KMS-11 (cell line): ENCODE results near the gene SMTN.

Experiments used
- H2AFZ ChIP-seq: fragments of 200-600 bp; sonication (generic); 2 replicates; pipeline ENCODE4 v1.6.1; 2016; ENCODE audit warnings: antibody characterized with exemption, mixed run types, low read depth
- H3K27ac ChIP-seq: fragments of 200-600 bp; sonication (generic); 2 replicates; pipeline ENCODE4 v1.6.1; 2016; ENCODE audit warnings: mild to moderate bottlenecking, mixed run types
- H3K27me3 ChIP-seq: fragments of 200-600 bp; sonication (generic); 2 replicates; pipeline ENCODE4 v1.6.1; 2017; ENCODE audit warnings: mild to moderate bottlenecking, low read depth, mixed run types, moderate library complexity; ENCODE audit not compliant: insufficient read depth
- H3K36me3 ChIP-seq: fragments of 200-600 bp; sonication (generic); 2 replicates; pipeline ENCODE4 v1.6.1; 2017; ENCODE audit warnings: mild to moderate bottlenecking, mixed run types; ENCODE audit not compliant: insufficient read depth
- H3K4me1 ChIP-seq: fragments of 200-600 bp; sonication (generic); 2 replicates; pipeline ENCODE4 v1.6.1; 2016; ENCODE audit warnings: mild to moderate bottlenecking, low read depth, mixed run types; ENCODE audit not compliant: poor library complexity, severe bottlenecking
- H3K4me2 ChIP-seq: fragments of 200-600 bp; sonication (generic); 2 replicates; pipeline ENCODE4 v1.7.0; 2016; ENCODE audit warnings: mild to moderate bottlenecking, mixed run types
- H3K4me3 ChIP-seq: fragments of 200-600 bp; sonication (generic); IDR thresholded peaks from 2 replicates; pipeline ENCODE4 v1.6.1; 2017; ENCODE audit warnings: low read depth, low read length, mixed read lengths; ENCODE audit not compliant: insufficient read depth
- H3K79me2 ChIP-seq: fragments of 200-600 bp; sonication (generic); 2 replicates; pipeline ENCODE4 v1.6.1; 2016; ENCODE audit warnings: low read depth, mixed run types; ENCODE audit not compliant: insufficient read depth
- H3K9ac ChIP-seq: fragments of 200-600 bp; sonication (generic); 2 replicates; pipeline ENCODE4 v1.6.1; 2016; ENCODE audit warnings: mild to moderate bottlenecking, mixed run types
- H4K20me1 ChIP-seq: fragments of 200-600 bp; sonication (generic); 2 replicates; pipeline ENCODE4 v1.6.1; 2016; ENCODE audit warnings: mild to moderate bottlenecking, mixed run types; ENCODE audit not compliant: insufficient read depth
- CTCF ChIP-seq: fragments of 200-600 bp; sonication (generic); conservative IDR thresholded peaks from 2 replicates; pipeline ENCODE4 v1.6.1; 2017; ENCODE audit warnings: low read depth, mild to moderate bottlenecking, antibody characterized with exemption, low read length, moderate library complexity, mixed read lengths

The SMTN gene

DNA sequence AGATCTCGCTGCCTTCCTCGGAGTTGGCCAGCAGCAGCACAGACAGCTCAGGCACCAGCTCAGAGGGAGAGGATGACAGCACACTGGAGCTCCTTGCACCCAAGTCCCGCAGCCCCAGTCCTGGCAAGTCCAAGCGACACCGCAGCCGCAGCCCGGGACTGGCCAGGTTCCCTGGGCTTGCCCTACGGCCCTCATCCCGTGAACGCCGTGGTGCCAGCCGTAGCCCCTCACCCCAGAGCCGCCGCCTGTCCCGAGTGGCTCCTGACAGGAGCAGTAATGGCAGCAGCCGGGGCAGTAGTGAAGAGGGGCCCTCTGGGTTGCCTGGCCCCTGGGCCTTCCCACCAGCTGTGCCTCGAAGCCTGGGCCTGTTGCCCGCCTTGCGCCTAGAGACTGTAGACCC is 52.8 kb downstream of the SMTN start:
- H3K27me3 ChIP-seq, result no peaks in the 10 kb centered on the region; the same call in 1 of the 2 replicates
- no peaks in the 10 kb centered on the region for H3K36me3 ChIP-seq

GRCh38 chr22:31134688-31135087 is 53.6 kb downstream of the SMTN start:
- Histone ChIP-seq H3K4me3 (no peak overlapping the region), H3K4me1 (no peaks in the 10 kb centered on the region), H2AFZ (no peak overlapping the region), H3K27ac (no peak overlapping the region), H3K27me3 (no peaks in the 10 kb centered on the region; the same call in 1 of the 2 replicates), H3K4me2 (no peak overlapping the region), H3K9ac (no peak overlapping the region), H3K79me2 (no peaks in the 10 kb centered on the region), H4K20me1 (no peaks in the 10 kb centered on the region), H3K36me3 (no peaks in the 10 kb centered on the region)
- TF ChIP-seq CTCF, result no peak

More for the DNA sequence above, 52.8 kb downstream of the SMTN start:
- H2AFZ ChIP-seq, result no peak overlapping the region
- no peaks in the 10 kb centered on the region for H3K4me1 ChIP-seq
- H4K20me1 ChIP-seq, result no peaks in the 10 kb centered on the region
- no peak overlapping the region for H3K27ac ChIP-seq
- H3K9ac ChIP-seq, result no peak overlapping the region
- no peak for TF ChIP-seq CTCF
- H3K4me2 ChIP-seq, result no peak overlapping the region
- H3K79me2 ChIP-seq, result no peaks in the 10 kb centered on the region
- H3K4me3 ChIP-seq, result no peak overlapping the region

DNA sequence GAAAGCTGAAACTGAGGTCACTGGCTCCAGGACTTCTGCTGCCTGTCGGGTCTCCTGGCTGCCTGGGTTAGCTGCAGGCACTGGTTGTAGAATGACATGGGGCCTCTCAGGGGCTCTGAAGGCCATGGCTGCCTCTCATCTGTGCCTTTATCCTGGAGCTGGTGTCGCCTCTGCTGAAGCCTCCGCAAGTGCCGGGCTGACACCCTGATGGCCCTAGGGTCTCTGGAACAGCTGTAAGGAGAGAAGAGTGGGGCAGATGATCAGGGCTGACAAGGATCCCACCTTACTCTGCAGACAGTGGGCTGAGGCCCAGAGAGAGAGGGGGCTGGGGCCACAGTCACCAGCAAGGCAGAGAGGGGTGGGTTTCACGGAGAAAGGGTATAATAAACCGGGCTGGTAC is 54.6 kb downstream of the SMTN start:
- TF ChIP-seq CTCF, result no peak
- Histone ChIP-seq H3K36me3 (no peaks in the 10 kb centered on the region), H3K4me2 (no peak overlapping the region), H3K4me1 (no peaks in the 10 kb centered on the region), H2AFZ (no peak overlapping the region), H3K27ac (no peak overlapping the region), H3K4me3 (no peak overlapping the region), H3K79me2 (no peaks in the 10 kb centered on the region), H3K9ac (no peak overlapping the region), H3K27me3 (no peaks in the 10 kb centered on the region; the same call in 1 of the 2 replicates), H4K20me1 (no peaks in the 10 kb centered on the region)

GRCh38 chr22:31136155-31136554 is 55.0 kb downstream of the SMTN start:
- H3K4me3 ChIP-seq, result no peak overlapping the region
- H3K27ac ChIP-seq, result no peak overlapping the region
- H3K27me3 ChIP-seq, result no peaks in the 10 kb centered on the region; the same call in 1 of the 2 replicates
- H3K4me1 ChIP-seq, result no peaks in the 10 kb centered on the region
- TF ChIP-seq CTCF, result no peak
- H4K20me1 ChIP-seq, result no peaks in the 10 kb centered on the region
- H3K4me2 ChIP-seq, result no peak overlapping the region
- no peak overlapping the region for H2AFZ ChIP-seq
- H3K36me3 ChIP-seq, result no peaks in the 10 kb centered on the region
- H3K9ac ChIP-seq, result no peak overlapping the region
- no peaks in the 10 kb centered on the region for H3K79me2 ChIP-seq
